GM18909 (cell line): ENCODE measurements around the gene YPEL5.
"Not testable (repeated sequence)": the region's sequence is repeated elsewhere in the genome, so short reads cannot be mapped to it uniquely, and the experiment has no call there.

Source experiments
- ATAC-seq: cut with Tn5 transposase; IDR thresholded peaks from one replicate; pipeline ENCODE4 v1.9.1; 2021; ENCODE audit warnings: mild to moderate bottlenecking; ENCODE audit not compliant: unreplicated experiment, poor library complexity

YPEL5 gene

GRCh38 chr2:30135541-30135940 is 11.3 kb upstream of the YPEL5 start:
- ATAC-seq: no peak

GRCh38 chr2:30136764-30137444 is 9.9 kb upstream of the YPEL5 start:
- no peak for ATAC-seq

- peak; percentile 77 for ATAC-seq
Observed at GRCh38 chr2:30139131-30139870, 7.5 kb upstream of the YPEL5 start.

- no peak for ATAC-seq
Observed at GRCh38 chr2:30141136-30141535, 5.7 kb upstream of the YPEL5 start.

GRCh38 chr2:30144260-30144659 is 2.5 kb upstream of the YPEL5 start:
- no peak for ATAC-seq

- not testable (repeated sequence) for ATAC-seq
Observed at GRCh38 chr2:30144951-30145350, 1.9 kb upstream of the YPEL5 start.

- ATAC-seq: no peak
Observed at GRCh38 chr2:30145826-30146336, 926 bp upstream of the YPEL5 start.

GRCh38 chr2:30147196-30147714 is 448 bp downstream of the YPEL5 start:
- ATAC-seq: peak; percentile 5

- peak; percentile 24 for ATAC-seq
Observed at GRCh38 chr2:30147715-30148610, 1.2 kb downstream of the YPEL5 start.

GRCh38 chr2:30148850-30149249 is 2.0 kb downstream of the YPEL5 start:
- ATAC-seq: no peak

GRCh38 chr2:30149513-30149912 is 2.7 kb downstream of the YPEL5 start:
- no peak for ATAC-seq

GRCh38 chr2:30149976-30150375 is 3.2 kb downstream of the YPEL5 start:
- no peak for ATAC-seq

GRCh38 chr2:30150786-30151185 is 4.0 kb downstream of the YPEL5 start:
- ATAC-seq: no peak

GRCh38 chr2:30152385-30152784 is 5.6 kb downstream of the YPEL5 start:
- no peak for ATAC-seq

GRCh38 chr2:30155202-30155601 is 8.4 kb downstream of the YPEL5 start:
- no peak for ATAC-seq

GRCh38 chr2:30155889-30156658 is 9.3 kb downstream of the YPEL5 start:
- no peak for ATAC-seq

GRCh38 chr2:30157616-30158015 is 10.8 kb downstream of the YPEL5 start:
- no peak for ATAC-seq

- ATAC-seq: no peak
Observed at GRCh38 chr2:30159766-30160165, 13.0 kb downstream of the YPEL5 start.

GRCh38 chr2:30161929-30162706 is 15.3 kb downstream of the YPEL5 start:
- no peak for ATAC-seq
